Adrenal gland (tissue), 12 donors: Measurements from ENCODE around the gene RDX. TPM values are rescaled to one million over a fixed set of nuclear protein-coding genes. Genes with fewer than 3 reads are reported as not detected.
A peak's percentile ranks its signal among the peaks of the same experiment; 100 is the strongest.
"Not testable (repeated sequence)": the region's sequence is repeated elsewhere in the genome, so short reads cannot be mapped to it uniquely, and the experiment has no call there.

Experiments
- DNase-seq, 7 donors: peaks; one replicate each; pipeline ENCODE4 v3.0.0-alpha.2; 2019 to 2020
- H3K27ac ChIP-seq, 5 donors: fragments of 200-600 bp; sonication (generic) in 4 of 5; 1 replicate in 3 of 5; 2 replicates in 2 of 5; pipeline versions ENCODE4 v1.5.1 to v1.8.0; 2016 to 2020; ENCODE audit warnings: mild to moderate bottlenecking in 1 of 5
- H3K27me3 ChIP-seq: fragments of 200-600 bp; 2 replicates; pipeline ENCODE4 v1.8.0; 2021
- H3K36me3 ChIP-seq, 2 donors: fragments of 200-600 bp; replicated peaks in 1 of 2; 1 replicate in 1 of 2; 2 replicates in 1 of 2; pipeline versions ENCODE4 v1.5.1 to v1.8.0; 2018 to 2022
- H3K4me1 ChIP-seq, 2 donors: fragments of 200-600 bp; replicated peaks in 1 of 2; 1 replicate in 1 of 2; 2 replicates in 1 of 2; pipeline versions ENCODE4 v1.5.1 to v1.8.0; 2018 to 2021
- H3K4me3 ChIP-seq, 4 donors: fragments of 200-600 bp; sonication (generic) in 3 of 4; one replicate each; pipeline ENCODE4 v1.5.1; 2016 to 2018
- H3K9me3 ChIP-seq, 3 donors: fragments of 200-600 bp; sonication (generic) in 1 of 3; replicated peaks in 1 of 3; 1 replicate in 2 of 3; 2 replicates in 1 of 3; pipeline versions ENCODE4 v1.5.1 to v1.8.0; 2016 to 2021
- POLR2A ChIP-seq, 2 donors: fragments of 450-650 bp; IDR thresholded peaks; one replicate each; pipeline ENCODE4 v1.6.1; 2017; ENCODE audit warnings: antibody characterized with exemption in 2 of 2, mild to moderate bottlenecking in 2 of 2, moderate library complexity in 1 of 2
- WGBS, 4 donors: extraction: QIAGEN DNeasy Blood & Tissue Kit in 2 of 4; methylation state at CpG; one replicate each; pipeline versions ENCODE4 v1.1.5 to v1.1.7; 2013 to 2017; 5-methylcytosine and 5-hydroxymethylcytosine counted together
- intact Hi-C, 2 donors: fragments of 100-400 bp; cut with DNase I; formaldehyde crosslinking; loops; one replicate each; pipeline versions ENCODE4 v1.14.1 to v1.15.0; 2022 to 2023
- polyA plus RNA-seq, 3 donors: library from polyadenylated mRNA; stranded (reverse); fragments of 200-250 nt in 2 of 3; fragments of 350-450 nt in 1 of 3; fragmentation: Illumina TruSeq in 1 of 3; extraction: RNeasy Lipid Tissue Mini Kit (QIAGEN cat#74804) in 1 of 3; gene quantifications; one replicate each; pipeline ENCODE4 v1.2.3, GENCODE V29; 2013 to 2014
- total RNA-seq, 9 donors: library from RNA; depleted of rRNA in 4 of 9; stranded (reverse); fragments of >200 nt in 4 of 9; fragments of 120-200 nt in 1 of 9; fragmentation: NEBNext Ultra II Directional in 1 of 9; extraction: Animal tissue kit (Norgen Biotek cat#: 25700) in 1 of 9; gene quantifications; one replicate each; pipeline versions ENCODE4 v1.1.0 to v1.2.4, GENCODE V29; 2013 to 2023
- TF ChIP-seq, protein P1 (sequence below), 6 experiments: fragments of 450-650 bp in 4 of 6; fragments of 200-600 bp in 2 of 6; sonication (generic) in 1 of 6; IDR thresholded peaks; 1 replicate in 5 of 6; 2 replicates in 1 of 6; pipeline versions ENCODE4 v1.5.1 to v1.8.0; 2016 to 2021; ENCODE audit warnings: antibody characterized with exemption in 6 of 6, mild to moderate bottlenecking in 2 of 6, moderate library complexity in 1 of 6
- donor health status: healthy with polysubstance abuse.
- donor health status: Bipolar disorder and iron deficiency.
- donor health status: DM: yes; HTN: yes; CAD: no.
- donor health status: DM: no; HTN: no; CAD: no.
- donor health status: DM: no; HTN: no; CAD: no.
- donor health status: DM: yes; HTN: yes; CAD: no.

RDX gene
- total and polyA plus RNA-seq, 12 donors, result 82.4 to 1,153 (median 588) TPM

DNA sequence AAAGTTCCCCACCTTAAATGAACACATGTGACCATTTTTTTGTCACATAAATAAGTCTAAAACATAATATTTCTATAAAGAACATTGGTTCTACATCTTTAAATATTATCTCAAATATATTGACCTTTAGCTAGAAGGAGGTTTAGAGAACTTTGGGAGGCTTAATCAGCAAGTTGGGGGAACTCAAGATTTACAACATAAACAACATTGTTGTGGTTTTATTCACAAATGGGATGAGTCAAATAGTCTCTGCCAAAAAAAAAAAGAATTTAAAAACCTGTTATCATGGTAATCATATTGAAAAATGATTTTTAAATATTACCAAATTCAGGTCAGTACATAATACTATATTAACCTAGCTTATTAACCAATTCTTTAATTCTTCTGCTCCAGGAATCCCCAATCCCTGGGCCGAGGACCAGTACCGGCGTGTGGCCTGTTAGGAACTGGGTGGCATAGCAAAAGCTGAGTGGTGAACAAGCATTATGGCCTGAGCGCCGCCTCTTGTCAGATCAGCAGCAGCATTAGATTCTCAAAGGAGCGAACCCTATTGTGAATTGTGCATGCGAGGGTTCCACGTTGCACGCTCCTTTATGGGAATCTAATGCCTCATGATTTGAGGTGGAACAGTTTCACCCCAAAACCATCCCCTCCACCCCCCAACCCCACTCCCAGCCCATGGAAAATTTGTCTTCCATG lies 98.2 kb downstream of the RDX start:
- WGBS, 4 donors, result 93 to 98% (median 94%) methylated on average over 9 of the region's 9 CpGs
- Histone ChIP-seq H3K9me3 (no peaks in the 10 kb centered on the region), H3K27ac (peak overlapping the region in 1 of 5 donors; percentile 17), H3K27me3 (no peaks in the 10 kb centered on the region), H3K4me3 (no peak overlapping the region), H3K36me3 (no peaks in the 10 kb centered on the region), H3K4me1 (peaks cover 13 to 17% of the 10 kb centered on the region in 2 donors)
- TF ChIP-seq, protein P1, sequence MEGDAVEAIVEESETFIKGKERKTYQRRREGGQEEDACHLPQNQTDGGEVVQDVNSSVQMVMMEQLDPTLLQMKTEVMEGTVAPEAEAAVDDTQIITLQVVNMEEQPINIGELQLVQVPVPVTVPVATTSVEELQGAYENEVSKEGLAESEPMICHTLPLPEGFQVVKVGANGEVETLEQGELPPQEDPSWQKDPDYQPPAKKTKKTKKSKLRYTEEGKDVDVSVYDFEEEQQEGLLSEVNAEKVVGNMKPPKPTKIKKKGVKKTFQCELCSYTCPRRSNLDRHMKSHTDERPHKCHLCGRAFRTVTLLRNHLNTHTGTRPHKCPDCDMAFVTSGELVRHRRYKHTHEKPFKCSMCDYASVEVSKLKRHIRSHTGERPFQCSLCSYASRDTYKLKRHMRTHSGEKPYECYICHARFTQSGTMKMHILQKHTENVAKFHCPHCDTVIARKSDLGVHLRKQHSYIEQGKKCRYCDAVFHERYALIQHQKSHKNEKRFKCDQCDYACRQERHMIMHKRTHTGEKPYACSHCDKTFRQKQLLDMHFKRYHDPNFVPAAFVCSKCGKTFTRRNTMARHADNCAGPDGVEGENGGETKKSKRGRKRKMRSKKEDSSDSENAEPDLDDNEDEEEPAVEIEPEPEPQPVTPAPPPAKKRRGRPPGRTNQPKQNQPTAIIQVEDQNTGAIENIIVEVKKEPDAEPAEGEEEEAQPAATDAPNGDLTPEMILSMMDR (IDR thresholded peaks at IDR 0.05), result no peak
- no peak for TF ChIP-seq POLR2A (IDR thresholded peaks at IDR 0.05)
- peak in 3 of 7 donors; percentile 24 to 52 (median 27) for DNase-seq
- intact Hi-C loops, result no loop called here

DNA sequence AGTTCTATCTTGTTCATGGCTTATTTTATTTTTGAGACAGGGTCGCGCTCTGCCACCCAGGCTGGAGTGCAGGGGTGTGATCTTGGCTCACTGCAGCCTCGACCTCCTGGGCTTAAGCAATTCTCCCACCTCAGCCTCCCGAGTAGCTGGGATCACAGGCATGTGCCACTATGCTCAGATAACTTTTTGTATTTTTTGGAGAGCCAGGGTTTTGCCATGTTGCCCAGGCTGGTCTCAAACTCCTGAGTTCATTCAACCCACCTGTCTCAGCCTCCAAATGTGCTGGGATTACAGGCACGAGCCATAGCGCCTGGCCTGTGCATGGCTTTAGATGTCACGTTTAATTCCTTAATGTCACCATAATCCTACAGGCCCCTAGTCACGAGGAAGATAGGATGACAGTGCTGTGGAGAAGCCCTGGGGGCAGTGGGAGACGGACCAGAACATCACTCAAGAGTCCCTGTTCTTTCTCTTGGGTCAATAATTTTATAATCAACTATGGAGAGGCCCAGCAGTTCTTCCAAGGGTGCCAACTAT lies 99.5 kb downstream of the RDX start:
- WGBS, 4 donors, result 89 to 95% (median 93%) methylated on average over 9 of the region's 9 CpGs
- peak overlapping the region in 1 of 5 donors; percentile 49 for H3K27ac ChIP-seq
- intact Hi-C loops, result no loop called here
- H3K27me3 ChIP-seq, result no peaks in the 10 kb centered on the region
- H3K4me3 ChIP-seq, result no peak overlapping the region
- TF ChIP-seq, protein P1 (IDR thresholded peaks at IDR 0.05), result no peak
- no peak for TF ChIP-seq POLR2A (IDR thresholded peaks at IDR 0.05)
- peak in 1 of 7 donors; percentile 11 for DNase-seq
- H3K4me1 ChIP-seq, result peaks cover 13 to 17% of the 10 kb centered on the region in 2 donors
- H3K36me3 ChIP-seq, result no peaks in the 10 kb centered on the region
- no peaks in the 10 kb centered on the region for H3K9me3 ChIP-seq

DNA sequence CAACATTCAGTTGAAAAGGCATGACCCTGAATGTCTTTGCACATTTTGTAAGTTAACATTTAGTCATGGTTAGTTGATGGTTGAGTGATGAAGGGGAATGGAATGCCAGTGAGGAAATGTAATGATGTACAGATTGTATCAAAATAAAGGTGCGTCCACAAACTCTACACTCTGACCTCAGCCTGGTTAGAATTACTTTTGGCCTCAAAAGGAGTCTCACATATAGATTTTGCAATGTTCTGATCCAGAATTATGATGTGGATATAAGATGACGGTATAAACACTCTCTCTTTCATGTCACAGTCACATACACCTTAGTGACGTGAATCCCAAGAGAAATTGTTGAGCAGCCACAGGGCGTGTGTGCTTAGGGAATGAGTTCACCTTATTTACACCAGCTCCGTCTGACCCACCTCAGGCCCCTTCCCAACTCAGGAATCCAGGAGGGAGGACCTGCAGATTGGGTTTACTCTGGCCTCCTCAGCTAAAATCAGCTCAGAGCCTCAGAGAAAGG lies 100.1 kb downstream of the RDX start:
- peak overlapping the region in 1 of 5 donors; percentile 49 for H3K27ac ChIP-seq
- no peak for TF ChIP-seq POLR2A (IDR thresholded peaks at IDR 0.05)
- WGBS, 4 donors, result 91 to 92% (median 92%) methylated on average over 5 of the region's 5 CpGs
- intact Hi-C loops, result no loop called here
- peaks cover 13% of the 10 kb centered on the region in 2 donors for H3K4me1 ChIP-seq
- DNase-seq, result peak in 1 of 7 donors; percentile 14
- H3K27me3 ChIP-seq, result no peaks in the 10 kb centered on the region
- no peaks in the 10 kb centered on the region for H3K9me3 ChIP-seq
- no peak overlapping the region for H3K4me3 ChIP-seq
- no peaks in the 10 kb centered on the region for H3K36me3 ChIP-seq

DNA sequence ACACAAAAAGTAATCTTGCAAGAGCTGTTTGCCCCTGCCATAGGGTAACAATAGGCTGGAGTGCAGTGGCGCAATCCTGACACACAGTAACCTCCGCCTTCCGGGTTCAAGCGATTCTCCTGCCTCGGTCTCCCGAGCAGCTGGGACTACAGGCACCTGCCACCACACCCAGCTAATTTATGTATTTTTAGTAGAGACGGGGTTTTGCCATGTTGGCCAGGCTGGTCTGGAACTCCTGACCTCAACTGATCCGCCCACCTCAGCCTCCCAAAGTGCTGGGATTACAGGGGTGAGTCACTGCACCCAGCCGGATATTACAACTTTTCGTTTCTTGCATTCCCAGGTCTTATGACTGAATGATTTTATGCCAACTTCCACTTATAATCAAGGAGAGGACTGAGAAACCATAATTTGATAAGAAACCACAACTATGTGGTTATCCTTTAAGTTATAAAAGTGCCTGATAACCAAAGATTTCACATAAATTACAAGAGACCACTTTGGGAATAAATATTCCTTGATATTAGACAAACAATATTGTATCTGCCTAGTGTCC lies 102.1 kb downstream of the RDX start:
- H3K36me3 ChIP-seq, H3K4me3 ChIP-seq, H3K27me3 ChIP-seq, intact Hi-C loops, H3K9me3 ChIP-seq, H3K4me1 ChIP-seq: not testable (repeated sequence)
- DNase-seq, result peak in 4 of 7 donors; percentile 46 to 57 (median 54)
- WGBS, 4 donors, result 65 to 81% (median 75%) methylated on average over 10 of the region's 10 CpGs
- H3K27ac ChIP-seq, result peak overlapping the region in 2 of 5 donors; percentile 23 to 65

DNA sequence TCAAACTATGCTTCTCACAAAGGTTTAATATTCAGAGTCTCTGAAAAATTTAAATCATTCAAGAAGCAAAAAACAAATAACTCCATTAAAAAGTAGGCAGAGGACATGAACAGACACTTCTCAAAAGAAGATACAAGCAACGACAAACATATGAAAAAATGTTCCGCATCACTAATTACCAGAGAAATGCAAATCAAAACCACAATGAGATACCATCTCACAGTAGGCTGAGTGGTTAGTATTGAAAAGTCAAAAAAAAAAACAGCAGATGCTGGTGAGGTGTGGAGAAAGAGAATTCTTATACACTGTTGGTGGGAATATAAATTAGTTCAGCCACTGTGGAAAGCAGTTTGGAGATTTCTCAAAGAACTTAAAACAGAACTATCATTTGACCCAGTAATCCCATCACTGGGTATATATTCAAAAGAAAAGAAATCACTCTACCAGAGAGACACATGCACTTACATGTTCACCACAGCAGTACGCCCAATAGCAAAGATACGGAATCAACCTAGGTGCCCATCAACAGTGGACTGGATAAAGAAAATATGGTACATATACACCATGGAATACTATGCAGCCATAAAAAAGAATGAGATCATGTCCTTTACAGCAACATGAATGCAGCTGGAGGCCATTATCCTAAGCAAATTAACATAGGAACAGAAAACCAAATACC lies 103.7 kb downstream of the RDX start:
- H3K27ac ChIP-seq, H3K36me3 ChIP-seq, H3K4me3 ChIP-seq, H3K27me3 ChIP-seq, intact Hi-C loops, H3K9me3 ChIP-seq, DNase-seq, H3K4me1 ChIP-seq: not testable (repeated sequence)
- 91 to 97% (median 94%) methylated on average over 4 of the region's 4 CpGs for WGBS, 4 donors
